NCI-H1694 treated with DMSO at 0.1 percent for 48 hours (cell line): Measurements from ENCODE around the gene MORN1.

Experiments
- DNase-seq: peaks from one replicate; lab custom pipeline; 2025; lab: John Stamatoyannopoulos, UW

Gene MORN1

DNA sequence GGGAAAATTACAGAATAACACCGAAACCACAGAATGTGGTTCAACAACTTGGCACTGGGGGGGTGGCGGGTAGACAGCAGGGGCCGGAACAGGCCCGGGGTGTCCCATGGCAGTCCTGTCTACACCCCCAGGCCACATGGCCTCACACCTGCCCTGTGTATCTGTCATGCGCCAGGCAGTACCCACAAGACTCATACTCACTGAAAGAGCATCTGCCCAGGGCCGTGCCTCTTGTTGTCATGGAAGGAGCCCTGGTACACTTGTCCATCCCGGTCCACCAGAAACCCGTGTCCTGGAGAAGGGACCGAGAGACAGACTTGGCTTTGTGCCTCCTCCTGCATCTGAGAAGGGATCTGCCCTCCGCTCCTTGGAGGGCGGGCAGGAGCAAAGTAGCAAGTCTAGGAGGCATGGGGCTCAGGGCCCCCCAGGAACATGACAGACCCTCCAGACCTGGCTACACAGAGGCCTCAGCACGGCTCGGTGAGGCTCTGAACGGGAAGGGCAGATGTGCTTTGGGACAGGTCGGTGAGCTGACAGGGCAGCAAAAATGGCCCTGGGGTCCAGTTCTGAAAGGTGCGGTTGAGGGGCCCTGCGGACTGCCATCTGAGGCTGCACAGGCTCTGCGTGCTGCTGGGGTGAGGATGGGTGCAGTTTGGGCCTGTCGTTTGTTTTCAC lies 5.6 kb downstream of the MORN1 start:
- DNase-seq: no peak

DNA sequence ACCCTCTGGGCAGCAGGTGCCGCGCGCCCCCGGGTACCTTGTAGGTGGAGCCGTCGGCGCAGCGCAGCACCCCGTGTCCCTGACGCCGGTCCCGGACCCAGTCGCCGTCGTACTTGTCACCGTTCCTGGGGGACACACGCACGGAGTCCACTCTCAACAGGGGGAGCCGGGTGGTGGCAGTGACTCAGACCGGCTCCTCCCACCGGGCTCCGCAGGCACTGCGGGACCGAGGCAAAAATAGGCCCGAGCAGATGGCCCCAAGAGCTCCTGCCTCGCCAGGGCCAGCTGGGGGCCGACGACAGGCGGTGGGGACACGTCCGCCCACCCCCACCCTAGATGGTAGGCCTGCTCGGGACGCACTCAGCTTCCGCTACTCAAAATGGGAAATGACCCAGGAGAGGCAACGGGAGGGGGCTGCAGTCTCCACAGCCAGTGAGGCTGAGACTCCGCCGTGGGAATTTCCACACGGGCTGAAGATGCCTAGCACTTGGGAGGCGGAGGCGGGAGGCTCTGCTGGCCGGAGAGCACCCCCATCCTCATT lies 6.3 kb downstream of the MORN1 start:
- peak; percentile 3 for DNase-seq

DNA sequence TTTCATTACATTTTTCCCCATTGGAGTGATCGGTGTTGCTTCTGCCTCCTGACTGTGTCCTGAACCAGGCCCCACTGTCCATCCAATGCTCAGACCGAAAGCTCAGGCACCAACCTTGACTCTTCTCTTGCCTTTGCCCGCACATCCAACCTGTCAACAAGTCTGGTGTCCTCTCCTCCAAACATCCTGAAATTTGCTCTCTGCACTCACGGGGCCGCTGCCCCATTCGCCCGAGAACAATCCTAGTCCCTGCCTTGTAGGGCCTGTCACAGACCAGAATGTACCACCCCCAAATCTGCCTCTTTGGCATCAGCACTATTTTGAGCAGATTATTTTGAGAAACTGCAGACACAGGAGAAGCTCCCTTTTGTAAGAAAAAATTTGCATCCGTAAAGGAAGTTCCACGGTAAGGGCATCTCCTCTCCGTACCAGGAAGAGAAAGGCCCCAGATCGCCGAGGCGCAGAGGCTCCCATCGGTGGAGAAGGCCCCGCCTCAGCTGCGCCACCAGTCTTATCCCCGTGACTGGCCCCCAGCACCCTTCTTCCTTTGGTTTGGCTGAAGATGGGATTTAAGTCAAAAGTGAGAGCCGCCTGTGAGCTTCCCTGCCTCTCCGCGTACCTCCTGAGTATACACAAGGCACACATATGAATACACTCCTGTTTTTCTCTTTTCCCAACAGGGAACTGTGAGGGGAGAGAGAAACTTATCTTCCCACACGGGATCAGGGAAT lies 7.1 kb downstream of the MORN1 start:
- DNase-seq: no peak

DNA sequence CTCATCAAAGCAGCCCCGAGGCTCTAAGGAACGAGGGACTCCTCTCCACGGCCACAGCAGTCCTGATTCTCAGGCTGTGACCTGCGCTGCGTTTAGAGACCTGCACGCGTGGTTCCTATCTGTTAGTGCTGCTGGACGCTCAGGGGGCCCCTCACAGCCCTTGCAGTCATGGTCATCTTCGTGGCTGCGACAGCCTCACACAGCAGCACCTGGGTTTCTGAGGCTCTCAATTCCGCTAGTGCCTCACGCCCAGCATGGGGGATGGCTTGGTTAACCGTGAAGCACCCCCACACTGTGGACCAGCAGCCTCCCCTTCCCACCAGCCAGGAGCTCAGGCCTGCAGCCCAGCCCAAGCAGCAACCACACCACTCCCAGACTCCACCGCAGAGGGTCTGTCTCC lies 7.8 kb downstream of the MORN1 start:
- no peak for DNase-seq

DNA sequence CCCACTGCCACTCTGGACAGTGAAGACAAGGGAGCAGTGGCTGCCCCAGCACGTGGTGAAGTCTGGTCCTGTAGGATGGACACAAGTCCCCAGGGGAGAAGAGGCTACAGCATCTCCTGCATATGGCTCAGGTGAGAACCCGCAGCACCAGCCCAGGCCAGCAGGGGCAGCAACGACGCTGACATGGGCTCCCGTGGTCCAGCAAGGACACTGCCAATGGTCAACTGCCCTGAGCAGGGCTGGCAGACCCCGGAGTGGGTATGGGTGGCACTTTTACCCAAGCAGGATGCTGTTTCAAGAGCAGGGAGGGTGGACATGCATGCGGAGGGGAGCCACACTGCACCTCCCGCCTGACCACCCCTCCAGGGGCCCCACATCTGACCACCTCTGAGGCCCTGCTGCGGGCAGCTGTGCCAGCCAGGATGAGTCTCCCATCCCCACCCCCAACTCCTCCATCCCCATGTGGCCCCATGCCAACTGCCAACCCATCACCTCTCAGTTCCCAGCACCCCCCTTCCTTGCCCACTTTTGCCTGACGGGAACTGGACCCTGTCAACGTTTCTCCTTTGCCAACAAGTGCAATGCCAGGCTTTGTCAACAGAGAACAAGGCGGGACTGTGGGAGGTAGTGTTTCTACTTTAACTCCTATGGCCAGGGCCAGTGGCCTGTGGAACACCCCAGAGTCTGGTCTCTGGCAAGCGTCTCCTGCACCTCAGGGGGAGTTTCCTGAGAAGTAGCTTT lies 8.6 kb downstream of the MORN1 start:
- no peak for DNase-seq

DNA sequence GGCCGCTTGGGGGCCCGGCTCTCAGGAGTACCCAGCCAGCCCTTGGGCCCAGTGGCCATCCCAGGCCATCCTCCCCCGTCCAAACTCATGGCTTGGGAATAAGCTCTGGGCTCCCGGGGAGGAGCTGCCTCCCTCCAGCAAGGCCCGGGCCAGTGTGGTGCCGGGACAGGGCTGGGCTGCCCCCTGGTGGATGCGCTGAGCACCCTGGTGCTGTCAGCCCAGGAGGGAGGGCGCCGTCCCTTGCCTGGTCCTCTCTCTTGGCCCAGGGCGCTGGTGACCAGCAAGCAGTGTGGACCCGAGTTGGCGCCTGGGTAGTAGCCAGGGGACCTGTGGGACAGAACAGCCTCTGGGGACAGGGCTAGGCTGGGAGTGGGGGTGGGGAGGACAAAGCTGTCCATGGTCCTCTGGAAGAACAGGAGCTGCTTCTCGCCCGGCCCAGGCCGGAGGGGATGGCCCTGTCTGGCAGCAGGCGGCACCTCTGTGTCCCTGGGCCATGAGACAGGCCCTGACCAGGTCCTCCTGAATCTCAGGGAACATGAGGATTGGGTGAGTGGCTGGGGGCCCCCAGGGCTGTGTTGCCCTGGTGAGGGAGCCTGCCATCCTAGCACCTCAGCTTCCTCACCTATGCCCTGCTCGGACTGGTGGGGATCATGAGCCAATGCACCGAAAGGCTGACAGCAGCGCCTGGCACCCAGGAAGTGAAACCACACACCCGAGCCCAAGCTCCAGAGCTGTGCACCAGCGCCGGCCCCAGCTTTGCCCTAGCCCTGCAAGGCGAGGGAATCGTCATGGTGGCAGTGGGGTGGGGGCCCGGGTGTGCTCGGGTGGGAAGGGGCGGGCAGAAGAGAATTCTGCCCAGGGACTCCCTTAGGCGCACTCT lies 9.4 kb downstream of the MORN1 start:
- peak; percentile 23 for DNase-seq

DNA sequence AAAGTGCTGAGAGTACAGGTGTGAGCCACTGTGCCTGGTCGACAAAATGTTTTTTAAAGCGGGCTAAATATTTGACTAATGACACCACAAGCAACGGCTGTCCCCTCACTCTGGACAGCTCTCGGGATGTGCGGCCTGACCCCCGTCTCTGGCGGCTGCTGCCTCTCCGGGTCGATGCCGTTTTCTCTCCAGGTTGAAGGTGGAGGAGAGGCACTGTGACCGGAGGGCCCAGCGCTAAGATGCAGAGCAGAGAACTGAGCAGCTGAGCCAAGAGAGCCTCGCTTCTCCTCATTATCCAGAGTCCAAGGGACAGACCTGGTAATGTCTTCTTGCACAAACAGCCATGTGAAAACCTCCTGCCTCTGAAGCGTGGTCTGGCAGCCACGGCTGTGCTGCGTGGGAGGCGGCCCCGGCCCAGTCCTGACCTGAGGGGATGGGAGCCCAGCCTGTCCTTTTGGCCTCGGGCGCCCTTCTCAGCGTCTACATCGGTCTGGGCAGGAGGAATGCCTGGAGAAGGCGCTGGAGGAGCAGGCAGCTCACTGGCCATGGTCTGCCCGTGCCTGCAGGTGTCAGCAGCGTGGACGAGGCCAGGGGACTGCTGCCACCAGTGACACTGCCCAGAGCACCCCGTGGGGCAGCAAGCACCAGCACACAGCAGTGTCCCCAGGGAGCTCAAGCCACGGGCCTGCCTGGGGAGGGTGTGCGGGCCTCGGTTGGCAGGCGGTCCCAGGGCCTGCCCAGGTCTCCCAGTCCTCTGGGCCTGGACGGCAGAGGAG lies 10.3 kb downstream of the MORN1 start:
- DNase-seq: no peak

DNA sequence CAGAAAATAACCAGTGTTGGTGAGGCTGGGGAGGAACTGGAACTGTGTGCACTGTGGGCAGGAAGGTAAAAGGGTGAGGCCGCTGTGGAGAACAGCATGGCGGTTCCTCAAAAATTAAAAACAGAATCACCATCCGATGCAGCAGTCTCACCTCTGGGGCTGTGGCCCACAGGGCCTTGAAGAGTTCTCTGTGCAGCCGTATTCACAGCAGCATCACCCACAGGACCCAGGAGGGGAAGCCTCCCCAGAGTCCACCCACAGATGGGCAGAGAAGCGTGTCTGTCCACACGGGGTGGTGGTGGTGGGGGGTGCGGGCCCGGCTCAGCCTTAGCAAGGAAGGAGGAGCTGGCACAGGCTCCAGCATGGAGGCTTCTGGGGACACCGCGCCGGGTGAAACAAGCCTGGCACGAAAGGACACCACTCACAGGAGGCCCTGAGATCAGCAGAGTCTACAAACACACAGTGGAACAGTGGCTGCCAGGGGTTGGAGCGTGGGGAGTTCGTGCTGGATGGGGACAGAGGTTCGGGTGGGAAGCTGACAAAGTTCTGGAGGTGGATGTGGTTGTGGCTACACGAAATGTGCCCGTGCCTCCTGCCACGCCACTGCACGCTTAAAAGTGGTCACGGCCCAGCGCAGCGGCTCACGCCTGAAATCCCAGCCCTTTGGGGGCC lies 11.5 kb downstream of the MORN1 start:
- no peak for DNase-seq

DNA sequence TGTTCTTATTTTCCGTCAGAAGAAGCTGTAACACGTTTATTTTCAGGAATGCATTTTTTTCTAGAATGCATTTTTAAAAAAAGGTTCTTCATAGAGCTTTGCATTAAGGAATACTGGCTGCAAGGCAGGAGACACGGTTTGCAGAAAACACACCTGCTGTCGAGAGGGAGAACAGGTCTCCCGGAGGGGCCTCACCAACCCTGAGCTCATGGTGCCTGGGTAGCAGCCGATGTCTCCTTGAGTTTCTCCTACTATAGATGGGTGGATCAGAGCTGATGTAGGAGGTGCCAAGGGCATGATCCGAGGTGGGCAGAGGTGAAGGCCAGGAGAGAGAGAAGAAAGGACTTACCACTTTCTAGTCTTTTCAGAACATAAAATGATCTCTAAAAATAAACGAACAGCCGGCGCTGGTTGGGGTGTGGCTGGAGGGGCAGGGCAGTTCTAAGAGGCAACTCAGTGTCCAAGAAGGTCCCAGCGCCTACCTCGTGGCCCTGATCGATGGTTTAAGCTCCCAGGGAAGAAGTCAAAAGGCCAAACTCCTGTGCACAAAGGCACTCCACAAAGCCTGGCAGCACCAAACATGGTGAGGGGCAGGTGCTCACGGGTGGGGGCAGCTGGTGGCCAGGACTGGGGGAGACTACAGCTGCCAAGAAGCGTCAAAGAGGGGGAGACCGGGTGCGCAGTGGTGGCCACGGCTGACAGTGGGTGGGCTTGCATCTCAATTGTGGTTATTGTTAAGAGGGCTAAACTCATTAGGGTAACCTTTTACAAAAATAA lies 12.2 kb downstream of the MORN1 start:
- DNase-seq: no peak

DNA sequence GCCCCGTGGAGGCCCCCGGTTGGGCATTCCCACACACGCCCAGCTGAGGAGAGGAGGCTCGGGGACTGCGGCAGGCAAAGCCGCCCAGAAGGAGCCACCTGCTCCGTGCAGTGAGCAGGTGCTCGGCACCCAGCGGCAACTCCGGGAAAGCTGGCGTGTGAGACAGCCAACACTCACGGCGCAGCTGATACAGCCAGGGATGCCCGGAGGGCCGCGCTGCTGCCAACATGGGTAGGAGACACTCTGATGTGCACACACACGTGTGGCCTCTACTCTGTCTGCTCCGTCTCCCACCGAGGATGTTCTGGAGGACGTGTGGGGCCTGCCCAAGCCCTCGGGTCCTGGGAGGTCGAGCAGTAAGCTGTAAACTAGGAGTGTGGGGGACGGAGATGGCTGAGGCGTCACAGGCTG lies 12.9 kb downstream of the MORN1 start:
- DNase-seq: peak; percentile 6

DNA sequence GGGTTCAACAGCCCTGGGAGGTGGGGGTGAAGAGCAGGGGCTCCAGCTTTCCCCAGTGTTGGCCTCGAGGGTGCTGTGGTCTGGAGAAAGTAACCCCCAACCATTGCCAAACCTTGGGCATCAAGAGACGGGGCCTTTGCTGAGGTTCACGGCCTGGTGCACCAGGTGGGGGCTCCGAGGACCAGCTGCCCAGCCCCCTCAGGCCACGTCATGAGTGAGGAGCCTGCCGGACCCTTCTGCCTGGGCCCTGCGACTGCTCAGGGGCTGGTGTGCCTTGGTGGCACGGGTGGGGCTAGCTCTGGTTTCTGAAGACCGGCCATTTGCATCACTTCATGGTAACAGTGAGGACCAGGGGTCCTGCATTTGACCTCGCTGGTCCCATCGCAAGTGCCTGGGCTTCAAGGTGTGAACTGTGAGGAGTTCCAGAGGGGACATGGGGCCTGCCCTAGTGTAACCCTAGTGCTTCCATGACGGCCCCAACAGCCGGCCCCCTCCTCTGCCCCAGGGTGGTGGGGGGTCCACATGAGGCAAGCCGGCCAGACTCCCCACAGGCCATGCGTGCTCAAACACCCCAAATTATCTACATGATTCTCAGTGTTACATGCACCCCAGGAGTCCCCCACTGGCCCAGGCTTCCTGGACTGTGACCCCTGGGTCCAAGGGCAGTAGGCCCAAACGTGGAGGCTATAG lies 13.5 kb downstream of the MORN1 start:
- no peak for DNase-seq

DNA sequence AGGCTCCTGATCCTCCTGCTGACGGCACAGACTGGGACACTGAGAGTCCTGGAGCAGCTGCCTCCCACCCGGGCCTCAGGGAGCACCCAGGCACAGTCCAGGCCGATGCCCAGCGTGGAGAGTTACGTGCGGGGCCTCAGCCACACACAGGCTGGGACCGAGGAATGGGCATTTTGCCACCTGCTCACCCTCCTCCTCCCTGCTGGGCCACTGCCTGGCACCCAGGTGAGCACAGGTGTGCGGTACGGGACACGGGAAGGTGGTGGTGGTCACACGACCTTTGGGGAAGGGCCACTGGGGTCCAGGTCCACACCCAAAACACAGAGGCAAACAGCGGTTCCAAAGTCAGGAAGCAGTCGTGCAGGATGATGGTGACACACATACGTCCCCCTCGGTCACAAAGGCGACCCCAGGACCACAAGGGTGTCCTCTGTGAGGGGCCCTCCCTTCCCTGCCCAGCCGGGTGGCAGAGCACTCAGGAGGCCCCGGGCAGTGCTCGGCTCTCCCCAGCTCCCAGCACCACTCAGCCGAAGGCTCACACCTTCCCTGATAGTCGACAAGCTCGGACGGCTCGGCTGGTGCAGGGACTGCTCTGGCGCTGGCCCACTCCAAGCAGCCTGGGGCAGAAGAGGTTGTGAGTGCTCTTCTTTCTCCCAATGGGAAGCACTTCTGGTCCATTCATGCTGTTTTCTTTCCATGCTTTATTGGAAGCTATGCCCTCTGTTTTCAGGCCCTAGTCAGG lies 14.3 kb downstream of the MORN1 start:
- DNase-seq: no peak

DNA sequence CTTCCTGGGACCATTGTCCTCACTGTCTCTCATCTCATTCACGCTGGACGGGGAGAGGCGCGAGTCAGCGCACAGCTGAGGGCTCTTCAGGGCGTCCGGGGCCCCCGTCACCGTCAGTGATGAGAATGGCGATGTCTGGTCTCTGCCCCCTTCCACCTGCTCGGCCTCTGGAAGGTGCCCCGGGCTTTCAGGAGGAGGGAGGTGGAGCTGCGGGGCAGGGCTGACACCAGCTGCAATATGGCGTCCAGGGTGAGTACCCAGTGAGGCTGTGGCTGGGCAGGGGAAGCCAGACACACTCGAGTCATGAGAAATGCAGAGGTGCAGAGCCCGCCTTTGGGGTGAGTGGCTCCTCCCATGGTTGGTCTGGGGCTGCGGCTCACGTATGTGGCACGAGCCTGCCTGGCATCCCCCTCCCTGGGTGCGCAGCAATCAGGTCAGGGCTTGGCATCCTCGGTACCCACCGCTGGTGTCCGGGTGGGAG lies 15.1 kb downstream of the MORN1 start:
- DNase-seq: no peak

DNA sequence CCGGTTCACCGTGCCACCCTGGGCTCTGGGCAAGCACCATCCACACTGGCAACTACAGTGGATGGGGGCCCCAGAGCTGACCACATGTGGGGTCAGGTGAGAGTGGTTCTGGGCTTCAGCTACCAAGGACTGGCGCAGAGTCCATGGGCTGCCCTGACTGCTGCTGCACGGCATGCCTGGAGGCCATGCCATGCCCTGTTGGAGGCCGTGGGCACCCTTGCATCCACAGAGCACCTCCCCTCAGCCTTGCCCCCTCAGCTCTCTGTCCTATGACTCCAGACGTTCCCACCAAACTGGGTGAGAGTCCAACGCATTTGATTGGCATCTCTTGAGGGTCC lies 15.5 kb downstream of the MORN1 start:
- DNase-seq: no peak

DNA sequence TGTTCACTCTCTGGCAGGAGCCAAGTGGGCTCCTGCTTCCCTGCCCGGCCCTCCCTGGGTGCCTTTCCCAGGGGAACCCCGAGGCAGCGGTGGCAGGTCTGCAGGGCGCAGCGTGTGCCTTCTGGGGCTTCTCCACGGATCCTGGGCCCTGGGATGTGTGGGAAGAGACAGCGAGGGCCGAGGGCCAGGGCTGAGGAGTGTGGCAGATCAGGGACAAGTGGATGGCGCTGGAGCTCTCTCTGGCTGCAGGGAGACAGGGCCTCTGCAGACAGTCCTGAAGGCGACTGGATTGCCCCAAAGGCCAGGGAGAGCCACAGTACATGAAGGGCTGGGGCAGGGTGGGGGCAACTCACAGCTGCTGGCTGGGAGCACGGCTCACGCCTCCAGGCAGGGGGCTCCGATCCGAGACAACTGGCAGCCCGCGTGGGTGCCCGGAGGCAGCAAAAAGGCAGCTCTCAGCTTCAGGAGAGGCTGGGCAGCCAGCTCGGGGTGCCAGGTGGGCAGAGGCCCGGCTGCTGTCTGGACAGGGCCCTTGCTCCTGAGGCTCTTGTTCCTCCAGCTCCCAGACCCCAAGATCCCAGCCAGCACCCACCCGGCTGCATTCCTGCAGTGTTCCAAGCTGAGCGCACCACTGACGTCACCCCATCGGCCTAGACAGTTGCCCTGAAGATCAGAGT lies 16.0 kb downstream of the MORN1 start:
- no peak for DNase-seq

DNA sequence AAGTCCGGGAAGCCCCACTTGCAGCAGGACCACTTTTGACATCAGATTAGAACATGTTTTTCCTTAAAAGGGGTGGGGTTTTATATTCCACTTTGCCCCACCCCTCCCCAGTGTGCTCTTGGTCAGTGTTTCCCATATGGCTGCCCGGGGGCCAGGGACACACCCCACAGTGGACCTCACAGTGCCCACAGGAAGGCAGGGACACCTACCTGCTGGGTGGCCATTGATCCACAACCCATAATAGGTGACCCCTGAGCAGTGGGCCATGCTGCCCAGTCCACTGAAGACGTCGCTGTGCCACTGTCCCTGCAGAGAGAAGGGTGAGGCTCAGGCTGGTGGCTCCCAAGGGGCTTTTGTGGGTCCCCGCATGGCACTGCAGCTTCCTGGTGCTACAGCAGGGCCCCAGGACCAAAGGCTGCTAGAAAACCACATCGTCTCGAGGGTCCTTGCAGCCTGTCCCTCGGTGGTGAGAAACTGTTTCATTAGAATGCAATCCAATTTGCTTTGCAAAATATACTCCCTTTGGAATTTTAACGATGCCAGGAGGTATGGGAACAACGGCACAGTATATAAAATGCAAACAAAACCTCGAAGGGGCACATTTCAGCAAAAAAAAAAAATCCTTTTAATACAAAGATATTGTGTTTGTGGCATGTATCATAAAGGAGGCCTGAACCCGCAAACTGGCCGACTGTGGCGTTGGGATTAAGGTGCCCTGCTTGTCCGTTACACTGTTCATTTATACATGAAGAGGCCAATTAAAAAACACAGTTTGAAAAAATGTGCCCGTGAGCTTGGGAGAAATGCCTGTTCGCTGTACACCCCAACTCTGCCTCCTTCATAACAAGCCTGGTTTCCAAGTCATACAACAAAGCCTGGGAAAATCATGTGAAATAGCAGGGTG lies 16.9 kb downstream of the MORN1 start:
- no peak for DNase-seq
